ENCODE results near the gene VPS37C. TPM values are rescaled to one million over a fixed set of nuclear protein-coding genes. Genes with fewer than 3 reads are reported as not detected.
A peak's percentile ranks its signal among the peaks of the same experiment; 100 is the strongest.

The VPS37C gene
- total RNA-seq, 4 donors from 2014 or later, result 19.6 to 27.6 (median 26.7) TPM

- no peak for TF ChIP-seq POLR2A (IDR thresholded peaks at IDR 0.05)
- no peak for TF ChIP-seq CTCF (IDR thresholded peaks at IDR 0.05)
- no peak for DNase-seq (ENCODE audit: low spot score in 2 of 2)
- 24 to 29% methylated on average over 12 of the region's 12 CpGs for WGBS, 2 donors
- H3K4me3 ChIP-seq (ENCODE audit: low read depth, poor library complexity, severe bottlenecking), result no peak overlapping the region
- intact Hi-C loops (cut with DNase I; ENCODE audit: low total_unique reads), result no loop called here
These were observed 32.4 kb upstream of the VPS37C start for GRCh38 chr11:61193596-61193995.

- H3K4me3 ChIP-seq (ENCODE audit: low read depth, poor library complexity, severe bottlenecking), result no peak overlapping the region
- intact Hi-C loops (cut with DNase I; ENCODE audit: low total_unique reads), result loop anchor here (10.0 kb wide), 1 partner anchor 365 kb away; no protein-coding TSS in a partner anchor
- DNase-seq (ENCODE audit: low spot score in 2 of 2), result no peak
- whole genome bisulfite sequencing, 2 donors, result 80 to 84% methylated on average over 8 of the region's 8 CpGs
- TF ChIP-seq CTCF (IDR thresholded peaks at IDR 0.05) (no peak), POLR2A (IDR thresholded peaks at IDR 0.05) (no peak)
These were observed 28.7 kb upstream of the VPS37C start for GRCh38 chr11:61189933-61190332.

- intact Hi-C loops (cut with DNase I; ENCODE audit: low total_unique reads), result loop anchor here (10.0 kb wide), 1 partner anchor 363 kb away; no protein-coding TSS in a partner anchor
- 42% methylated on average over 11 of the region's 11 CpGs for WGBS, 2 donors
- no peak overlapping the region for H3K4me3 ChIP-seq (ENCODE audit: low read depth, poor library complexity, severe bottlenecking)
- TF ChIP-seq CTCF (IDR thresholded peaks at IDR 0.05) (peak in 2 of 3 donors; percentile 67 to 80), POLR2A (IDR thresholded peaks at IDR 0.05) (no peak)
- DNase-seq (ENCODE audit: low spot score in 2 of 2), result peak; percentile 60 to 91
These were observed 26.4 kb upstream of the VPS37C start for GRCh38 chr11:61187505-61188130.

- TF ChIP-seq POLR2A (IDR thresholded peaks at IDR 0.05) (no peak), CTCF (IDR thresholded peaks at IDR 0.05) (no peak)
- 90 to 94% methylated on average over 8 of the region's 8 CpGs for WGBS, 2 donors
- no peak overlapping the region for H3K4me3 ChIP-seq (ENCODE audit: low read depth, poor library complexity, severe bottlenecking)
- intact Hi-C loops (cut with DNase I; ENCODE audit: low total_unique reads), result loop anchor here (10.0 kb wide), 1 partner anchor 362 kb away; no protein-coding TSS in a partner anchor
- DNase-seq (ENCODE audit: low spot score in 2 of 2), result no peak
These were observed 25.3 kb upstream of the VPS37C start for GRCh38 chr11:61186504-61186903.

GRCh38 chr11:61183645-61184044 lies 22.4 kb upstream of the VPS37C start:
- intact Hi-C loops (cut with DNase I; ENCODE audit: low total_unique reads), result loop anchor here (5.0 to 10.0 kb wide), 2 partner anchors 51 to 359 kb away; no protein-coding TSS in a partner anchor
- no peak for TF ChIP-seq POLR2A (IDR thresholded peaks at IDR 0.05)
- no peak for TF ChIP-seq CTCF (IDR thresholded peaks at IDR 0.05)
- DNase-seq (ENCODE audit: low spot score in 2 of 2), result no peak
- H3K4me3 ChIP-seq (ENCODE audit: low read depth, poor library complexity, severe bottlenecking), result no peak overlapping the region
- 82 to 86% methylated on average over 4 of the region's 4 CpGs for WGBS, 2 donors
